Stimulated activated CD8-positive, alpha-beta memory T cell treated with anti-CD3 and anti-CD28 coated beads, Interleukin-4, amount 100 ng/mL, for 4 hours (primary cell): ENCODE measurements around the gene VSIG10.
"Not testable (repeated sequence)": the region's sequence is repeated elsewhere in the genome, so short reads cannot be mapped to it uniquely, and the experiment has no call there.

Source experiments
- DNase-seq, 2 donors: peaks; one replicate each; pipeline ENCODE4 v3.0.0-alpha.2; 2020; ENCODE audit warnings: low read depth in 2 of 2, low spot score in 1 of 2

The VSIG10 gene

DNA sequence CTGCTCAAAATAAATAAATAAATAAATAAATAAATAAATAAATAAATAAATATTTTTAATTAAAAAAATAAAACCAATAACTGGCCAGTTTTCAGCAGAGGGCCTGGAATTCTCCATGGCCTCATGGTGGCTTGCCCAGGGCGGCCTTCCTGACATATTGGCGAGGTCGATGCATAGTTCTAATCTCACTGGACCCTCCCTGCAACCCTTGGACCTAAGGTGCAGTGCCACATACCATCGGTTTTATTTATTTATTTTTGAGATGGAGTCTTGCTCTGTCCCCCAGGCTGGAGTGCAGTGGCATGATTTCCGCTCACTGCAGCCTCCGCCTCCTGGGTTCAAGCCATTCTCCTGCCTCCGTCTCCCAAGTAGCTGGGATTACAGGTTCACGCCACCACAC, 3.9 kb upstream of the VSIG10 start:
- DNase-seq = no peak

DNA sequence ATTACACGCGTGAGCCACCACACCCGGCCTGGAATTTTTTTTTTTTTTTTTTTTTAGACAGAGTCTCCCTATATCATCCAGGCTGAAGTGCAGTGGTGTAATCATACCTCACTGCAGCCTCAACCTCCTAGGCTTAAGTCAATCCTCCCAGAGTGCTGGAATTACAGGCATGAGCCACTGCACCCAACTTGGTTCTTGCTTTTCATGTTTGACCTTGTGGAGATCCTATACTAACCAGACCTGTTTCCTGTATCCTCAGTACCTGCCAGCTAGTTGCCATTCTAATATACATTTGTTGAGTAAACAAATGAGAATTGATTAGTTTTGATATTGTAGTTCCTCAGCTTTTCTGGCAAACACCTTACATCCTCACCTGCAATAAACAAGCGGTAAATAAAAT, 3.2 kb upstream of the VSIG10 start:
- no peak for DNase-seq

DNA sequence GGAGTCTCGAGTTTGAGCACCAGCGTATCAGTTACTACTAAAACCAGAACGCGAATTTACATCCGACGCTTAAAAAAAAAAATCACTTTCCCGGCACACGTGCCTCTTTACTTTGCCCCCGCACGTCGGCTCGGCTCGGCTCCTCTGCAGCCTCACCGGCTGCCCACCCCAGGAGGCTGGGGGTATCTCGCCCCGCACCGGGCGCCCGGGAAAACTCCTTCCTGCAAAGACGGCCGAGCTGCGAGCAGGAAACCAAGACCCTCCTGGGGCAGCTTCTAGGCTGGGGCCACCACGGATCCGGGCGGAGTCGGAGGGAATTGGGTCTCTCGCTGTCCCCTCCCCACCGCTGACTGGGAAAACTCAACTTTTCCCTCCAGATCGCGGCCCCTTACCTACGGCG, 610 bp downstream of the VSIG10 start:
- no peak for DNase-seq

DNA sequence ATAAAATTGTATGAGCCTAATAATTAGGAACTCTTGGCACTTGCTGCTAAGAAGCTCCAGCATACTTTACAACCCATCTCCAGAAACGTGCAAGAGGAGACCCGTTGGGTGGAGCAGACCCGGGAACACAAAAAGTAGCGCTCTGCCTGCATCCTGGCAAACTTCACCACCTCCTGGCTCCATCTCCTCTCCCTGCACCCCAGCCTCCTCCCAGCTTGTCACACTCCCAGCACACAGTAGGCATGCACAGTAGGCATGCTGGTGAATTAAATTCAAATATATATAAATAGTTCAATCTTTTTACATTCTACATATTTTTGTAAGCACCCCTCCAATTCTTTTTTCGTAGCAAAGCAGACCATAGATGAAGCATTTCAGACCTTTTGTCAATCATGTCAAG, 1.2 kb downstream of the VSIG10 start:
- DNase-seq = no peak

DNA sequence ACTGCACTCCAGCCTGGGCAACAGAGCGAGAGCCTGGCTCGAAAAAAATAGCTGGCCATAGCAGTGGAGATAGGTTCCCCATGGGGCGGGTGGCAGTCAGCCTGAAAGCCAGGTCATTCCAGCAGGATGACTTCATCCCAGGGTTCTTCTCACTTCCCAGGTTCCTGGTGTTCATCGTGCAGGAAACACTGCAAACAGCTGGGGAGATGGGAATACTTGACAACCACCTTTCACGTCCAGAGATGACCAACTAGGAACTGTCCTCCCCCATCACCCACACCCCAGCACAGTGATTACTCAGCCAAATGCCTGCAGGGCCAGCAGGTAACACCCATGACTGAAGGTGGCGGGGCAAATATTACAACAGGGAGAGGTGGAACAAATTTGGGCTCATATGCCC, 1.7 kb downstream of the VSIG10 start:
- no peak for DNase-seq

DNA sequence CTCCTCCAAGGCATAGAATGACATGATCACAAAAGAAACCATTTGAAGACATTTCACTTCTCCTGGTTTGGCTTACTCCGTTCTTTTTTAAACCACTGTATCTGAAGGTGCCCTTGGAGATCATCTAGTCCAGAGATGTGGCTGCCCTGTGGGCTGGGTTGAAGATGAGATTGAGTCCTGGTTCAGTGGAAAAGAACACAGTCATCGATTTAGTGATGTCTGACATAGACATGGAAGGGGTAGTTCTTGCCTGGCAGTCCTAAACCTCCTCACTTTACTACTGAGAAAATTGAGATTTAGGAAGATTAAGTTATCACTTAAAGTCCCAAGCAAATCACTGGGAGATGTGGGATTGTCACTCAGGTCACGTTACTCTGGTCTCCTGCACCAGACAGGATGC, 2.8 kb downstream of the VSIG10 start:
- DNase-seq = no peak

DNA sequence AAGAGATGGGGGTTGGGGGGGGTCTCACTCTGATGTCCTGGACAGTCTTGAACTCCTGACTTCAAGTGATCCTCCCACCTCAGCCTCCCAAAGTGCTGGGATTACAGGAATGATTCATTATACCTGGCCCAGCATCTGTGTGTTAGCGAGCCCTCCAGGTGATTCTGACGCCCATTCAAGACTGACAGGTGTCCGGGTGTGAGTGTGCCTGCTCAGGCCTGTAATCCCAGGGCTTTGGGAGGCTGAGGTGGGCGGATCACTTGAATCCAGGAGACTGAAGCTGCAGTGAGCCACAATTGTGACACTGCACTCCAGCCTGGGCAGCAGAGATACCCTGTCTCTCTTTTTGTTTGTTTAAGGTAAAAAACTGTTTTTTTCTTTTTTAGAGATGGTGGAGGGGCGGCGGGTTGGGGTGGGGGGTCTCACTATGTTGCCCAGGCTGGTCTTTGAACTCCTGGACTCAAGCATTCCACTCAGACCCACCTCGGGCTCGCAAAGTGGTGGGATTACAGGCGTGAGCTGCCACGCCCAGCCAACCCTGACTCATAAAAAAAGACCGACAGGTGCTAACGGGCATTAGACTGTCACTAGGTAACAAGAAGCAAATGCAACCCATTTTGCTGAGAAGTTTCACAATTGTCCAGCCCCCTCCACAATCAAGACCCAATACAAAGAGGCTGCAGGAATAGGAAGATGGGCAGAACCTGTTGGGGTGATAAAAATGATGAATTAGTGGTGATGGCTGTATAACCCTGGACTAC, 4.7 kb downstream of the VSIG10 start:
- DNase-seq = no peak

DNA sequence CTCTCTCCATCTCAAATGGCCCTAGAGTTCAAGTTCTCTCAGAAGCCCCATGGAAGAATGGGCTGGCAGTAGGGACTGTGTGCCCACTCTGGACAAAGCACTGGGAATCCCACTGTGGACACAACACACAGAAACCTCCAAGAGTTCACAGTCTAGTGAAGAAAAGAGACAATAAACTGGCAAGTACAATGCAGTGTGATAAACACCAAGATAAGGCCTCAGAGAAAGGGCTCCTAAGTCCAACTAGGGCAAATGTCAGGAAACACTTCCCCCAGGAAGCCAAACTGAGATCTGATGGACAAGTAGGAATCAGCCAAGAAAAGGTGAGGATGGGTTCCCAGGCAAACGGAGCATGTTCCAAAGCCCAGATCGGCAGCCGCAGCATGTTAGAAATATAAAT, 5.4 kb downstream of the VSIG10 start:
- no peak for DNase-seq

DNA sequence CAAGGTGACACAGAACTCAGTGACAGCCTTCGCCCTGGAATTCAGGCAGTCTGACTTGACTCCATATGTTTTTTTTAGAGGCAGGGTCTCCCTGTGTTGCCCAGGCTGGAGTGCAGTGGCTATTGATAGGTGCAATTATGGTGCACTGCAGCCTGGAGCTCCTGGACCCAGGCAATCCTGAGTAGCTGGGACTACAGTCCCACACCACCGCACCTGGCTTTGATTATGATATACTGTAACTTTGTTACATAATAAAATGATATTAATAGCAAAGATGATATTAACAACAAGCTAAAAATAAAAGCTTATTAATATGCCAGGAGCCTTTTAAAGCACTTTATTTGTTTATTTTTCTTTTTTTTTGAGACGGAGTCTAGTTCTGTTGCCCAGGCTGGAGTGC, 9.8 kb downstream of the VSIG10 start:
- DNase-seq = no peak

DNA sequence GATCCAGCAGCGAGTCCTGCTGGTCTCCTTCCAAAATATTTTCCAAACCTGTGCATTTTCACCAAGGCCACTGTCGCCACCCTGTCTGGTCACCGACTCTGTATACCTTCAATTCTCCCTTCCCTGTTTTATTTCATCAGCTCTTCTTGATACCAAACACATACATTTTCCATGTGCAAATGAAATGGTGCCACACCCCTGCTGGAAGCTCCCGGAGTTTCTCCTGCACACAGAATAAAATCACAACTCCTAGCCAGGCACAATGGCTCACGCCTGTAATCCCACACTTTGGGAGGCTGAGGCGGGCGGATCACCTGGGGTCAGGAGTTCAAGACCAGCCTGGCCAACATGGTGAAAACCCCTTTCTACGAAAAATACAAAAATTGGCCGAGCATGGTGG, 14.0 kb downstream of the VSIG10 start:
- no peak for DNase-seq

DNA sequence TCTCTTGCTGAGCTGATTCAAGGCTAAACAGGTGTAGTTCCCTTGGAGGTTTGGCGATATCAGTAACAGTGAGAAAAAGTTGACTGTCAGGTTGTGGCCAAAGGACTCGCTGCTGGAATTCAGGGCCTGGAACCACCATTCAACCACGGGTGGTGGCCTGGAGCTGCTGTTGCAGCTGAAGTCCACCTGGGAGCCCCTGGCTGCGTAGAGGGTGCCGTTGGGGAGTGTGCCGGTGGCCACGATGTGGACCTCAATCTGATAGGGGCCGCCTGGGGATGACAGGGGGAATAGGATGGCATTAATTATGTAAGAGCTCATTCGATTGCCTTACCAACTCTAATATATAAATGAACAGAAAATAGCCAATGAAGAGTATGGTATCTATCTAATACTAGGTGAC, 21.6 kb downstream of the VSIG10 start:
- no peak for DNase-seq

DNA sequence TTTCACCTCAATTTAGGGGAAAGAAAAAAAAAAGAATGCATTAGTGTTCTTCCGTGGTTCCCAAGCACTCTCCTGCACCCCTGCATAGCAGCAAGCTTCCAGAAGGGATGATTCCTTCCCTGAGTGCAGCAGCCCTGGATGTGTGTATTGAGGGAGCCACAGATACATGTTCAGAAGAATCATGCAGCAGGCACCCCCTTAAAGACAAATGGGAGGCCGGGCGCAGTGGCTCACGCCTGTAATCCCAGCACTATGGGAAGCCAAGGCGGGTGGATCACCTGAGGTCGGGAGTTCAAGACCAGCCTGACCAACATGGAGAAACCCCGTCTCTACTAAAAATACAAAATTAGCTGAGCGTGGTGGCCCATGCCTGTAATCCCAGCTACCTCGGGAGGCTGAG, 22.3 kb downstream of the VSIG10 start:
- DNase-seq = not testable (repeated sequence)

DNA sequence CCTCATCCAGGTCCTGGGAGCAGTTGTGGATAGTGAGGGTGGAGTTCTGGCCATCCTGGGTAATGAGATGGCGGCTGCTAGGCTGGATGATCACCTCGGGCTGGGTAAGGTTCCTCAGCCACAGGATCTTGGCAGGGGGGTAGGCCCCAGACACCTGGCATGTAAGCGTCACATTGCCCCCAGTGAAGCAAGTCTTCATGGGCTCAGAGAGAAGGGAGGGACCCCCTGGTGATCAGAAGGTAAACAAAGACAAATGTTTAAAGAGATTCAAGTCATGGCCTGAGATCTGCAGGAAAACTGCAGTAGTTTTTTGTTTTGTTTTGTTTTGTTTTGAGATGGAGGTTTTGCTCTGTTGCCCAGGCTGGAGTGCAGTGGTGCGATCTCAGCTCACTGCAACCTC, 30.0 kb downstream of the VSIG10 start:
- DNase-seq = no peak

DNA sequence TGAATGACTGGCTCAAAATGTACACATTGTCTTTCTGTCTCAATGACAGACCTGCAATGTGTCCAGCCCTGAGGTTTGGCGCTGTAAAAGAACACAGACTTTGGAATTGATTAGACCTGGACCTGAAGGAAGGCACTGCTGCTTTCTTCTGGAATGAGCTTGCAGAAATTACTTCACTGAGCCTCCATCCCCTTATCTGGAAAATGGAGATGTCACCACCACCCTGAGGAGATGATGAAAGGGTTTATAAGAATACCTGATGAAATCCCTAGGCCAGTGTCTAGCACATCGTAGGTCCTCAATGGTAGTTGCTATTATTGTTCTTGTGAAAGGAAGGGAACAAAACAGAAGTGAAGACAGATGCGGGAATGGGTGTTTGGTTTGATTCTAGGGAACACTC, 33.2 kb downstream of the VSIG10 start:
- no peak for DNase-seq

DNA sequence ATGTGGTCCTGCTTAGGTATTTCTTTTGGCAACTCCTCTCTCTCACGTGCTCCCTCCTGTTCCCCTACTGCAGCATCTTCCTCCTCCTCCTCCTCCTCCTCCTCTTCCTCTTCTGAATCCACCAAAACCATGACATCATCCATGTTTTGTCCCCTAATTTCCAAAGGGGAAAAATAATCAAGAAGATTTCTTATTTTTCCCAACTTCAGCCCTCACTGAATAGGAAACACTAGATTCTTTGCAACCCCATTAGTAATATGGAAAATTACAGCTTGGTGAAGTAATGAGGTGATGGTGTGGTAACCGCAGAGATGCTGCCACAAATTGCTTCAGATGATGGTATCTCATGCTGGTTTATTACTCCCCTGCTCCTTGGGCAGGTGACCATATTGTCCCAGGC, 35.4 kb downstream of the VSIG10 start:
- no peak for DNase-seq

DNA sequence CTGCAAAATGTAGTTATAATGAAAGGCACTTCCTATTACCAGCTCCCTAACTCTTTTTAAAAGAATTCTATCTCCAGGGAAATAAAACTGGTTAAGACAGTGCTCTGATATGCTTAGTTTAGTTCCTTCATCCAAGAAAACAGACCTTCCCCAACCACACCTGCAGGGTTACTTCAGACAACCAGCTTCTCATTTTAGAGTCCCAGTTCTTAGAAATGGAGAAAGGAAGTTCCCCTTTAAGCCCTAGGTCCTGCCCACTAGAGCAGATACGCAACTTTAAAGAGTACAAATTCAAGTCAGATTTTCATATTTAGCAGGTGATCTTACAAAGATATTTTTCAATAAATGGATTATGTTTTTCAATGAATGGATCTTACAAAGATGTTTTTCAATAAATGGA, 38.4 kb downstream of the VSIG10 start:
- no peak for DNase-seq

DNA sequence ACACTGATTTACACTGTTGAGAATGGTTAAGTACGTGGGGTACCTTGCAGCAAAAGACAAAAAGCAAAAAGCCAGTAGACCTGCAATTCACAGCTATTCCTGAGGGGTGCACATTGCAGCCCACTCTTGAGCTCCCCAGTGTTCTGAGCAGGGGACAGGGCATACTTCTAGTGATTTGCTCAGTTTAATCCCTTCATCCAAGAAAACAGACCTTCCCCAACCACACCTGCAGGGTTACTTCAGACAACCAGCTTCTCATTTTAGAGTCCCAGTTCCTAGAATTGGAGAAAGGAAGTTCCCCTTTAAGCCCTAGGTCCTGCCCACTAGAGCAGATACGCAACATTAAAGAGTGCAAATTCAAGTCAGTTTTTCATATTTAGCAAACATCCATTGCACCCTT, 39.2 kb downstream of the VSIG10 start:
- DNase-seq = no peak

DNA sequence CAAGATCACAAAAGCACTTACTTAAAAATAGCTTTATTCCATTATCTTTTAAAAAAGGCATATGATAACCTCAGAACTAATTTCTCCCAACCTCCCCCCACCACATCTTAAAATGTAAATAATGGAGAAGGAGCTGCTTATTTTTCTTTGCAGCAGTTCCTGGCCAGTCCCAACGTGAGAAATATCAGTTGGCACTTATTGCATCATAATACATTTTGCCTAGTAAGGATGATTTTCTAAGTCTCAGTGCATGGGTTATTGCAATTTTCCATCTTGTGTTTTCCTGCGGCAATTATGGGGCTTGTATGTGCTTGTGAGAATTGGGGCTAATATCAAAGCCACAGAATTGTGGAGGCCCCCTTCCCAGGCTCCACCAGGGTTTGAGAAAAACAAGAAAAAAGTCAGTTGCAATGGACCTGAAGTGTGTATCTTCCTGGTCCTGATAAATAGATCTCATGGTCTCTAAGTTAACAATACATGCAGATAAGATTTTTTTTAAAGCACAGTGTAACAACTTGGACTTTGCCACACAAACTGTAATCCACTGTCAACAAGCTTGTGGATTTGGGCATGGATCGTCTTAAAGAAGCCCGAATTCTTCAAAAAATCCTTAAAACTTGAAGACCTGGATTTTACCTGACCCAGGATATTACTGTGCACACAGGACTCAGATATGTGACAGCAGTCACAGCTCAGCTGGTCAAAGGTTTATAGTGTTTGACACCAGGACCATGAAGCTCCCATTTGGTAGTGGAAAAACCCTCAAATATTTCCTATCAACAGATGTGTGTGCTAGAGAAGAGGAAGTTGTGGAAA, 40.0 kb downstream of the VSIG10 start:
- DNase-seq = no peak

DNA sequence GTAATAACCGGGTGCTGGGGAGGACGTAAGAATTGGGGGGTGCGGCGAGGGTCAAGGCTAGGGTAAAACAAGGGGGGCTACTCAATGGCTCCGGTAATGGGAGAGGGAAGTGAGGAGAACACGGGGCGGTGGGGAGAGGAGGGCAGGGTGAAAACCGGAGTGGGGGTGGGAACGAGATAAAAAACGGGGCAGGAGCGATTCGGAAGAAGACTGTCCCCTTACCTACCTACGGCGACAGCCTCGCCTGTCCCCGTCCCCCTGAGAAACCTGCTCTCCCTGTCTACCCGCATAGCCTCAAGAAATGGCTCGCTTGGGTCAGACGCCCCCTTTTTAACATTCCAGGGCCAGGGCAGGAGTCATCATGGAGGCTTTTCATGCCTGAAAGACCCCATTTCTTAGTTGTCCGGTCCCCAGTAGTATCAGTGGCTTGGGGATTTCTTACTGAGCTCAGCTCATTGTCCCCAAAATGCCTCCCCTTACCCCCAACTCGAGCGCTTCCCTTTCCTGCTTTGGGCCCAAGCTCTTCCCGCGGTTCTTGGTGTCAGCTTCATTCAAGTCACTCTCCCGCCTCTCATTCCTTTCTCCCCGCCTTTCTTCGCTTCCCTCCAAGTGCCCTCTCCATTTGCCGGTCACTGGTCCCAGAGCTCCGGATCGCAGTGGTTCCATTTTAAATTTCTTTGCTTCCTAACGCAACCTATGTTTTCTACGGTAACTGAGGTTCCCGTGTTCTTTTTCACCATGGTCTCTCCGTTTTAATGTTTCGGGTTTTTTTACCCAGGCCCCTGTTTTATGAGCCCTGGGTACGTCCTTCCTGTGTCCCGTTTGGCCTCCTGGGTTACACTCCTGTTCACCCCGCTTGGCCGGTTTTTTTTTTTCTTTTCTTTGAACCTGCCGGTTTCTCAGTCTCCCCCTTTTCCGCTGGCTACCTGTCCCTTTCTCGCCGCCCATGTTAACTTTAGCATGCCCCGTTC, 41.7 kb downstream of the VSIG10 start:
- DNase-seq = no peak

DNA sequence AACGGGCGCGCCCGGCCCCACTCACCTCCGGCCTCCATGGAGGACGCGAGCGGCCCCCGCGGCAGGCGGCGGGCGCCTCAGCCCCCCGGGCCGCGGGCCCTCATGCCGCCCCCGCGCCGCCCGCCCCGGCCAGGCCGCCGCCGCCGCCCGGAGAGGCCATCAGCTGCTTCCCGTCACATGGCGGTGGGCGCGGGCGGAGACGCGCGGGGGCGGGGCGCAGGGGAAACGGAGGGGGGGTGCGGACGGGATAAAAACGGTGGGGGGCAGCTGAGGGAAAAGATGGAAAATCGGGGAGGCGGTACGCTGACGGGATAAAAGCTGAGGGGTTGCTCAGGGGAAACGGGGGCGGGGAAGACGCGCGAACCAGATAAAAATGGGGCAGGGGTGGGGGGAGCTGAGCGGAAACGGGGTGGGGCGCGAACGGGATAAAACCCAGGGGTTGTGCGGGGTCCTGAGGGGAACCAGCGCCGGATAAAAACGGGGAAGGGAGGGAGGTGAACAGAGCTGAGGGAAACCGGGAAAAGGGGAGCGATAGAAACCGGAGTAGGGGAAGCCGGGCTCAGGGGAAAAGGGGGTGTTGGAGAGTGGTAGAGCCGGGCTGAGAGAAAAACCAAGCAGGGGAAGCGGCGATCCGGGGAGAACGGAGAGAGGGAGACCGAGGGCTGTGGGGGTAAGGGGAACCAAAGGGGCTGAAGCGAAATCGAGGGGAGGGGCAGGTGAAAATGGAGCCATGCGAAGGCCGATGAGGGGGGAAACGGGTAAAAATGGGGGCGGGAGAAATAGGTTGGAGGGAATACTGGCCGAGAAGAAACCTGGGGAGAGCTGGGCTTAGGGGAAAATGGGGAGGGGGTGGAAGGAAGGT, 42.6 kb downstream of the VSIG10 start, which contains the start of gene WSB2:
Gene WSB2 (minus strand): TSS at position 169 of the 862 bp plus-strand sequence. CDS start 131 bp downstream, at position 38.
- DNase-seq = peak; percentile 37 to 48
